Bronchial epithelial cell (primary cell): ENCODE measurements around the gene ALX4. TPM values are rescaled to one million over a fixed set of nuclear protein-coding genes. Genes with fewer than 3 reads are reported as not detected.

ENCODE experiments used
- DNase-seq: peaks from one replicate; pipeline ENCODE4 v3.0.0-alpha.2; 2010; ENCODE audit warnings: low read depth
- FAIRE-seq: peaks from 2 replicates; lab custom pipeline; 2011; peaks lifted over from hg19 to GRCh38; lab: Jason Lieb, UNC
- H3K27me3 ChIP-seq: 2 replicates; pipeline ENCODE4 v1.5.1; 2011; ENCODE audit warnings: low read length; ENCODE audit not compliant: control insufficient read depth, insufficient read depth
- H3K36me3 ChIP-seq: 2 replicates; pipeline ENCODE4 v1.5.1; 2011; ENCODE audit warnings: low read length; ENCODE audit not compliant: control insufficient read depth, insufficient read depth
- H3K4me3 ChIP-seq: 2 replicates; pipeline ENCODE4 v1.5.1; 2011; ENCODE audit warnings: mild to moderate bottlenecking, low read depth, low read length, control low read depth
- total RNA-seq: library from RNA; depleted of rRNA; stranded (reverse); fragments of >200 nt; gene quantifications from 2 replicates; pipeline ENCODE4 v1.2.1, GENCODE V29; 2014
- TF ChIP-seq, protein P1 (sequence below): IDR thresholded peaks from 2 replicates; pipeline ENCODE4 v1.5.1; 2011; ENCODE audit warnings: mild to moderate bottlenecking, moderate library complexity, low read length, control low read depth, inconsistent platforms; ENCODE audit not compliant: insufficient read depth, severe bottlenecking

The ALX4 gene
- total RNA-seq, 1 donor from 2014 or later = under 0.01 TPM

DNA sequence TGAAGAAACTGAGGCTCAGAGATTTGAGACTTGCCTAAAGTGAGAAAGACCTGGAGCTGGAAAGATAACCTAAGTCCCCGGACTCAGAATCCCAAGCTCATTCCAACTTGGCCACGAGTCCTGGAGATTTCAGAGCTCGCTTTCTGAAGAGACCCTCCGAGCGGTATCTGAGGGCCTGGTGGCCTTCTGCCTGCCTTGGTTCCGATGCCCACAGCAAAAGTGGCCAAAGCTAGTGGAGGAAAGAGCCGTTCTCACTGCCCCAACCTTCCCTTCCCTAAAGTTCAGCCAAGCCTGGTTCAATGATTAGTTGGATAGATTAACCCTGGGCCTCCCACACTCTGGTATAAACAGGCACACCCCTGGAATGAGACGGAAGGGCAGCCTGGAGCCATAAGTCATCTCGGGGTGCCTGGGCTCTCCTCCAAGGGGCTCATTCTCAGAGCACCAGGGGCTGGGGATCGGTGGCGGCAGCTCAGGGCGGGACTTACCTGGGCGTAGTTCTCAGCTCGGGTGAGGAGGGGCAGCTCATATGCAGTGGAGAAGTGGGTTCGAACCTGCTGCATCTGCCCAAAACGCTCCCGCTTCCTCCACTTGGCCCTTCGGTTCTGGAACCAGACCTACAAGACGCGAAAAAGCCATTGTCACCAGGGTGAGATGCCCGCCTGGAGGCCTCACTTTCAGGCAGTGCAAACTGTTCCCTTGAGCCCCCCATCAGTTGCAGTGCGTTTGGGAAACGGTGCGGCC, 42.8 kb downstream of the ALX4 start:
- no peak overlapping the region for H3K4me3 ChIP-seq
- no peaks in the 10 kb centered on the region for H3K36me3 ChIP-seq
- FAIRE-seq (no peak), DNase-seq (no peak)
- TF ChIP-seq, protein P1, sequence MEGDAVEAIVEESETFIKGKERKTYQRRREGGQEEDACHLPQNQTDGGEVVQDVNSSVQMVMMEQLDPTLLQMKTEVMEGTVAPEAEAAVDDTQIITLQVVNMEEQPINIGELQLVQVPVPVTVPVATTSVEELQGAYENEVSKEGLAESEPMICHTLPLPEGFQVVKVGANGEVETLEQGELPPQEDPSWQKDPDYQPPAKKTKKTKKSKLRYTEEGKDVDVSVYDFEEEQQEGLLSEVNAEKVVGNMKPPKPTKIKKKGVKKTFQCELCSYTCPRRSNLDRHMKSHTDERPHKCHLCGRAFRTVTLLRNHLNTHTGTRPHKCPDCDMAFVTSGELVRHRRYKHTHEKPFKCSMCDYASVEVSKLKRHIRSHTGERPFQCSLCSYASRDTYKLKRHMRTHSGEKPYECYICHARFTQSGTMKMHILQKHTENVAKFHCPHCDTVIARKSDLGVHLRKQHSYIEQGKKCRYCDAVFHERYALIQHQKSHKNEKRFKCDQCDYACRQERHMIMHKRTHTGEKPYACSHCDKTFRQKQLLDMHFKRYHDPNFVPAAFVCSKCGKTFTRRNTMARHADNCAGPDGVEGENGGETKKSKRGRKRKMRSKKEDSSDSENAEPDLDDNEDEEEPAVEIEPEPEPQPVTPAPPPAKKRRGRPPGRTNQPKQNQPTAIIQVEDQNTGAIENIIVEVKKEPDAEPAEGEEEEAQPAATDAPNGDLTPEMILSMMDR = no peak
- no peaks in the 10 kb centered on the region for H3K27me3 ChIP-seq

DNA sequence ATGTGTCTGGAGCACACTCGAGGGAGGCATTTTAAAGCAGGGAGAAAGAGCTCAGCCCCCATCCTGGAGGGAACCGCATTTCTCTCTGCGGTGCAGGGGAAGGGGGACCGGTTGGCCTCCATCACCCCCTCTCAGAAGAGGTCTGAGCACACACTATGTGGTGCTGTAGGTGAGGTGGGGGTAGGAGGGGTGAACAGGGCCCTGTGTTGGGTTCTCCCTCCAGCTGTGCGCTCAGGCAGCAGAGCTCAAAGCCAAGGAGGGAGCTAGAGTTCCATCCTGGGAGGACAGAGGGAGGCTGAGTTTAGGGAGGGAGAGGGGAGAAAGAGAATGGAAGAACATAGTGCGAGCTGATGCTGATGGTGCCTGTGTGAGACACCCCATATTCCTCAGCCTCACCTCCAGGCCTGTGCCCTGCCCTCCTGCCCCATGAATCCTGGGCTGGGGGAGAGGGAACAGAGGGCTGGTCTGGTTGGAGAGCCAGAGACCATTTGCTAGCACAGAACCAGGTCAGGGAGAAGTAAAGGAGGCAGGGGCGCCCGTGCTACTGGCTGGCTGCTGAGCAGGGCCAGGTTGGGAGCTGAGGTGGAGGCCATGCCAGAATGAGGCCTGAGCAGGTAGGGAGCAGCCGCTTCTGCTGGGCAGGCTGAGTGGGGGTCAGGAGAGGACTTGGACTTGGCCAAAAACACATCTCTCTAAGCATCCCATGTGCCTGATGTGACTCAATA, 43.7 kb downstream of the ALX4 start:
- no peak for FAIRE-seq
- Histone ChIP-seq H3K4me3 (no peak overlapping the region), H3K36me3 (no peaks in the 10 kb centered on the region), H3K27me3 (no peaks in the 10 kb centered on the region)
- no peak for DNase-seq
- TF ChIP-seq, protein P1 = no peak

DNA sequence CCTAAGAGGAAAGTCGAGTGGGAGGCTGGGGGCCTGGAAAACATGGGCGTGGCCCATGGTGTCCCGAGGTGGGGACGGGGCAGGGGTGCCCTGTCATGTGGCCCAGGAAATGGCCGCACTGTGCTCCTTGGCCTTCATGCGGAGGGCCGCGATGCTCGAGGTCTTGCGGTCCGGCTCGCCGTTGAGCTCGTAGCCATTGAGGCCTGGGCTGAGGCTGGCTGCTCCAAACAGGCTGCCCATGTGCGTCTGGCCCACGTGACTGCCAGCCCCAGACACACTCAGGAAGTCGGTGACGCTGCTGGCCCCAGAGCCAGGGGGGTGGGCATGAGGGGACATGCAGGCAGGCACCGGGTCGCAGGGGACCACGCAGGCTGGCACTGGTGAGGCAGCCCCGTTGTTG, 45.2 kb downstream of the ALX4 start:
- no peak overlapping the region for H3K4me3 ChIP-seq
- FAIRE-seq (no peak), DNase-seq (no peak)
- no peaks in the 10 kb centered on the region for H3K36me3 ChIP-seq
- no peaks in the 10 kb centered on the region for H3K27me3 ChIP-seq
- TF ChIP-seq, protein P1 = no peak

DNA sequence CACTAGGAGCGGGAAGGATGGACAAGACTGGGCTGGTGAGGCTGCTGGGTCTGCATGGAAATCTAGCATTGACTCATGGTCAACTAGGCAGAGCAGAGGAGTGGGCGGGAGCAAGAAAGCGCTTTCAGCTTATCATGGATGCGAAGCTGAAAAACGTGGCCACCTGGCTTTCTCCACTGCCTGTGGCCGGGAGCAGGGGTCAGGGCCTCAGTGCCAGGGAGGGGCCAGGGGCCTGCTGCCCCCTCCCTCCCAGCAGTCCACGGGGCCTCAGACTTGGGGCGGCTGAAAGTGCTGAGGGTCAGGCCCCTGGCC, 45.5 kb downstream of the ALX4 start:
- no peaks in the 10 kb centered on the region for H3K27me3 ChIP-seq
- no peak overlapping the region for H3K4me3 ChIP-seq
- FAIRE-seq = no peak
- no peak for DNase-seq
- TF ChIP-seq, protein P1 = no peak
- no peaks in the 10 kb centered on the region for H3K36me3 ChIP-seq

DNA sequence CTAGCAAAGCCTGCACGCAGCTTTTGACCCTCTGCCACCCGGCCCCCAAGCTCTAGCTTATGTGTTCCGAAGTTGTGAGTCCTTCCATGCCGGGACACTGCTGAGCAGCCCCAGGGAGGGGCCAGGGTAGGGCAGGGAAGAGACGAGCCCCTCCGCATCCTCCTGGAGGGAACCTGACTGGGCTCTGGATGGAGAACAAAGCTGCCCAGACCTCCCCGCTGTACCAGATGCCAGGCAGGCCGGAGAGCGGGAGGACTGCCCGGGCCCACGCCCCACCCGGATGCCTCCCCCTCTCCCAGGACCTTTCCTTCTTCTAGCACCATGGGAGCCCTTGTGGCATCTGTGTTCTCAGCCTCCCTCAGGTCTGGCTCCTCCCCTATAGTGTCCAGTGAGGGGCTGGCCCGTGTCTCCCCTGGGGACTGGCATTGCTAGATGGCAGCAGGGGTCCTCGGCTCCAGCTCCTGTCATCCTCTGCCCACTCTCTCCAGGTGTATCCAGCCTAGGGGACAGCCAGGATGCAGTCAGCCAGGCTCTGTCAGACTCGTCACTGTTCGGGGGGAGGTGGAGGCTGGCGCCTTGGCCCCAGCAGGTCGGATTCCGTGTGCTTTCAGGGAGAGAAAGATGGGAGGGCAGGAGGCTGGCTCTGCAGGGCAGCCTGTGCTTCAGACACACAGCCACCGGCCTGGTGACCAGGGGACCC, 46.1 kb downstream of the ALX4 start:
- Histone ChIP-seq H3K4me3 (no peak overlapping the region), H3K36me3 (no peaks in the 10 kb centered on the region), H3K27me3 (no peaks in the 10 kb centered on the region)
- FAIRE-seq = no peak
- DNase-seq = no peak
- TF ChIP-seq, protein P1 = no peak
